WERI-Rb-1 (cell line): Measurements from ENCODE around the gene RBCK1.

ENCODE experiments used
- DNase-seq: peaks from one replicate; pipeline ENCODE4 v3.0.0-alpha.2; 2020
- H3K27ac ChIP-seq: fragments of 250-450 bp; sonication (Bioruptor Pico); 2 replicates; pipeline ENCODE4 v1.5.1; 2020; ENCODE audit warnings: mild to moderate bottlenecking, moderate library complexity
- H3K27me3 ChIP-seq: fragments of 250-450 bp; sonication (Bioruptor Pico); 2 replicates; pipeline ENCODE4 v1.5.1; 2021; ENCODE audit warnings: mild to moderate bottlenecking, low read depth, moderate library complexity; ENCODE audit not compliant: insufficient read depth, severe bottlenecking
- H3K36me3 ChIP-seq: fragments of 250-450 bp; sonication (Bioruptor Pico); 2 replicates; pipeline ENCODE4 v1.5.1; 2020; ENCODE audit warnings: mild to moderate bottlenecking, moderate library complexity
- H3K4me3 ChIP-seq: 2 replicates; pipeline ENCODE4 v1.5.1; 2011; ENCODE audit warnings: low read depth, mild to moderate bottlenecking, control low read depth, low read length
- H3K9me3 ChIP-seq: fragments of 250-450 bp; sonication (Bioruptor Pico); 2 replicates; pipeline ENCODE4 v1.5.1; 2021; ENCODE audit warnings: mild to moderate bottlenecking, moderate library complexity; ENCODE audit not compliant: severe bottlenecking
- TF ChIP-seq, protein P1 (sequence below): IDR thresholded peaks from 2 replicates; pipeline ENCODE4 v1.5.1; 2011; ENCODE audit warnings: low read depth, mild to moderate bottlenecking, control low read depth, inconsistent platforms, low read length

RBCK1 gene

GRCh38 chr20:364905-365794 is 42.9 kb upstream of the RBCK1 start:
- Histone ChIP-seq H3K9me3 (no peaks in the 10 kb centered on the region), H3K27ac (no peak overlapping the region)

DNA sequence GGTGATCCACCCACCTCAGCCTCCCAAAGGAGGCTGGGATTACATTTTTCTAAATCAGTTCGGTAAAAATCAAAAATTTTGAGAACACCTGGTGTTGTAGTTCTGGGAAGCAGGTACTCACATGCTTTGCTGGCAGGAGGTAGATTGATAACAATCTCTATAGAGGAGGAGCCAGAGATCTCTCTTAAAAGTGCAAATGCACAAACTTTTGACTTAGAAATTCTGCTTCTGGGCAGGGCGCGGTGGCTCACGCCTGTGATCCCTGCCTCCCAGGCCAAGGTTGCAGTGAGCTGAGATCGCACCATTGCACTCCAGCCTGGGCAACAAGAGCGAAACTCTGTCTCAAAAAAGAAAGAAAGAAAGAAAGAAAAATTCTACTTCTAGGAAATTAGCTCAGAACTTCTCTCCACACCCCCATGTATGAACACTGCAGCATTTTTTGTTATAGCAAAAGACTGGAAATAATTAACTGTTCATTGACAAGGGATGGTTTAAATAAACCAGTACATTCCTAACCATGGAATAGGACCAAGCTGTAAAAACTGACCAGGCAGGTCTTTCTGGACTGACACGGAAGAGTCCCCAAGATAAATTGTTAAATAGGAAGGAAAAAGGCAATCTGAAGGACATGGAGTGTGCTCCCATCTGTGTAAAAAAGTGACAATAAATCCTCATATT is 41.9 kb upstream of the RBCK1 start:
- Histone ChIP-seq H3K4me3 (no peak overlapping the region), H3K27me3 (no peaks in the 10 kb centered on the region), H3K9me3 (no peaks in the 10 kb centered on the region), H3K27ac (no peak overlapping the region), H3K36me3 (no peaks in the 10 kb centered on the region)
- TF ChIP-seq, protein P1, sequence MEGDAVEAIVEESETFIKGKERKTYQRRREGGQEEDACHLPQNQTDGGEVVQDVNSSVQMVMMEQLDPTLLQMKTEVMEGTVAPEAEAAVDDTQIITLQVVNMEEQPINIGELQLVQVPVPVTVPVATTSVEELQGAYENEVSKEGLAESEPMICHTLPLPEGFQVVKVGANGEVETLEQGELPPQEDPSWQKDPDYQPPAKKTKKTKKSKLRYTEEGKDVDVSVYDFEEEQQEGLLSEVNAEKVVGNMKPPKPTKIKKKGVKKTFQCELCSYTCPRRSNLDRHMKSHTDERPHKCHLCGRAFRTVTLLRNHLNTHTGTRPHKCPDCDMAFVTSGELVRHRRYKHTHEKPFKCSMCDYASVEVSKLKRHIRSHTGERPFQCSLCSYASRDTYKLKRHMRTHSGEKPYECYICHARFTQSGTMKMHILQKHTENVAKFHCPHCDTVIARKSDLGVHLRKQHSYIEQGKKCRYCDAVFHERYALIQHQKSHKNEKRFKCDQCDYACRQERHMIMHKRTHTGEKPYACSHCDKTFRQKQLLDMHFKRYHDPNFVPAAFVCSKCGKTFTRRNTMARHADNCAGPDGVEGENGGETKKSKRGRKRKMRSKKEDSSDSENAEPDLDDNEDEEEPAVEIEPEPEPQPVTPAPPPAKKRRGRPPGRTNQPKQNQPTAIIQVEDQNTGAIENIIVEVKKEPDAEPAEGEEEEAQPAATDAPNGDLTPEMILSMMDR: no peak
- DNase-seq: no peak

More at GRCh38 chr20:364905-365794, 42.9 kb upstream of the RBCK1 start:
- Histone ChIP-seq H3K36me3 (no peaks in the 10 kb centered on the region), H3K27me3 (no peaks in the 10 kb centered on the region), H3K4me3 (no peak overlapping the region)
- DNase-seq: no peak
- TF ChIP-seq, protein P1: no peak

- H3K27ac ChIP-seq: no peak overlapping the region
- H3K36me3 ChIP-seq: no peaks in the 10 kb centered on the region
Measured at GRCh38 chr20:366719-367485, 41.2 kb upstream of the RBCK1 start.

GRCh38 chr20:367486-367887 is 40.6 kb upstream of the RBCK1 start:
- no peaks in the 10 kb centered on the region for H3K27me3 ChIP-seq
- no peaks in the 10 kb centered on the region for H3K9me3 ChIP-seq
- H3K4me3 ChIP-seq: no peak overlapping the region
- TF ChIP-seq, protein P1: no peak
- no peak for DNase-seq
- H3K27ac ChIP-seq: no peak overlapping the region
- no peaks in the 10 kb centered on the region for H3K36me3 ChIP-seq

More at GRCh38 chr20:366719-367485, 41.2 kb upstream of the RBCK1 start:
- TF ChIP-seq, protein P1: no peak
- no peaks in the 10 kb centered on the region for H3K9me3 ChIP-seq
- no peaks in the 10 kb centered on the region for H3K27me3 ChIP-seq
- no peak overlapping the region for H3K4me3 ChIP-seq
- no peak for DNase-seq

- Histone ChIP-seq H3K9me3 (no peaks in the 10 kb centered on the region), H3K36me3 (no peaks in the 10 kb centered on the region), H3K27me3 (no peaks in the 10 kb centered on the region), H3K4me3 (no peak overlapping the region), H3K27ac (no peak overlapping the region)
- no peak for DNase-seq
- TF ChIP-seq, protein P1: no peak
Measured at GRCh38 chr20:368915-369314, 39.2 kb upstream of the RBCK1 start.
